ENCODE data around the gene ACTG2. TPM values are rescaled to one million over a fixed set of nuclear protein-coding genes. Genes with fewer than 3 reads are reported as not detected.

Gene ACTG2
- total and polyA plus RNA-seq, 2 donors (not counting 1 experiment from before 2014, with no cell fraction given): 4.1 to 600 TPM

- Histone ChIP-seq H4K20me1 (ENCODE audit: control insufficient read depth, extremely low read depth, insufficient read depth, low read length) (no peaks in the 10 kb centered on the region), H3K79me2 (ENCODE audit: control insufficient read depth, insufficient read depth, low read length) (no peaks in the 10 kb centered on the region), H2AFZ (ENCODE audit: low read length) (no peak overlapping the region), H3K4me3 (replicated peaks in 1 of 4; ENCODE audit: control extremely low read depth in 1 of 4, insufficient read depth in 1 of 4, low read depth in 3 of 4, low read length in 4 of 4) (no peak overlapping the region), H3K4me2 (ENCODE audit: extremely low read depth, insufficient read depth, low read length) (no peak overlapping the region), H3K36me3 (ENCODE audit: control insufficient read depth, insufficient read depth, low read length) (peaks cover 8% of the 10 kb centered on the region), H3K27ac (ENCODE audit: insufficient read depth, low read length) (no peak overlapping the region), H3K27me3 (ENCODE audit: control insufficient read depth, insufficient read depth, low read length) (no peaks in the 10 kb centered on the region), H3K9ac (ENCODE audit: insufficient read depth, low read length) (no peak overlapping the region), H3K9me3 (ENCODE audit: control insufficient read depth, insufficient read depth, low read depth, low read length) (no peaks in the 10 kb centered on the region), H3K4me1 (ENCODE audit: control insufficient read depth, extremely low read depth, insufficient read depth, low read length) (no peaks in the 10 kb centered on the region)
- TF ChIP-seq EZH2 (IDR thresholded peaks at IDR 0.05; ENCODE audit: low read length, missing control alignments): no peak
- TF ChIP-seq CTCF (conservative IDR thresholded peaks at IDR 0.05 in 1 of 2, IDR thresholded peaks at IDR 0.05 in 1 of 2; ENCODE audit: low read depth in 1 of 2, low read length in 2 of 2): no peak
- DNase-seq (ENCODE audit: low read depth in 2 of 2): no peak
Measured at GRCh38 chr2:73913414-73914054, 20.7 kb downstream of the ACTG2 start.

- TF ChIP-seq EZH2 (IDR thresholded peaks at IDR 0.05; ENCODE audit: low read length, missing control alignments): no peak
- no peak for TF ChIP-seq CTCF (conservative IDR thresholded peaks at IDR 0.05 in 1 of 2, IDR thresholded peaks at IDR 0.05 in 1 of 2; ENCODE audit: low read depth in 1 of 2, low read length in 2 of 2)
Measured at GRCh38 chr2:73914667-73915066, 21.9 kb downstream of the ACTG2 start.

GRCh38 chr2:73915437-73915993, 22.7 kb downstream of the ACTG2 start:
- Histone ChIP-seq H2AFZ (ENCODE audit: low read length) (no peak overlapping the region), H3K9ac (ENCODE audit: insufficient read depth, low read length) (no peak overlapping the region), H3K4me3 (replicated peaks in 1 of 4; ENCODE audit: control extremely low read depth in 1 of 4, insufficient read depth in 1 of 4, low read depth in 3 of 4, low read length in 4 of 4) (no peak overlapping the region), H4K20me1 (ENCODE audit: control insufficient read depth, extremely low read depth, insufficient read depth, low read length) (no peaks in the 10 kb centered on the region), H3K9me3 (ENCODE audit: control insufficient read depth, insufficient read depth, low read depth, low read length) (no peaks in the 10 kb centered on the region), H3K4me2 (ENCODE audit: extremely low read depth, insufficient read depth, low read length) (no peak overlapping the region), H3K36me3 (ENCODE audit: control insufficient read depth, insufficient read depth, low read length) (peaks cover 7% of the 10 kb centered on the region), H3K79me2 (ENCODE audit: control insufficient read depth, insufficient read depth, low read length) (no peaks in the 10 kb centered on the region), H3K27me3 (ENCODE audit: control insufficient read depth, insufficient read depth, low read length) (no peaks in the 10 kb centered on the region), H3K4me1 (ENCODE audit: control insufficient read depth, extremely low read depth, insufficient read depth, low read length) (no peaks in the 10 kb centered on the region), H3K27ac (ENCODE audit: insufficient read depth, low read length) (no peak overlapping the region)
- DNase-seq (ENCODE audit: low read depth in 2 of 2): no peak
- TF ChIP-seq CTCF (conservative IDR thresholded peaks at IDR 0.05 in 1 of 2, IDR thresholded peaks at IDR 0.05 in 1 of 2; ENCODE audit: low read depth in 1 of 2, low read length in 2 of 2) (no peak), EZH2 (IDR thresholded peaks at IDR 0.05; ENCODE audit: low read length, missing control alignments) (no peak)

More at GRCh38 chr2:73914667-73915066, 21.9 kb downstream of the ACTG2 start:
- no peaks in the 10 kb centered on the region for H3K79me2 ChIP-seq (ENCODE audit: control insufficient read depth, insufficient read depth, low read length)
- DNase-seq (ENCODE audit: low read depth in 2 of 2): no peak
- H3K4me1 ChIP-seq (ENCODE audit: control insufficient read depth, extremely low read depth, insufficient read depth, low read length): no peaks in the 10 kb centered on the region
- H2AFZ ChIP-seq (ENCODE audit: low read length): no peak overlapping the region
- no peak overlapping the region for H3K4me2 ChIP-seq (ENCODE audit: extremely low read depth, insufficient read depth, low read length)
- H3K36me3 ChIP-seq (ENCODE audit: control insufficient read depth, insufficient read depth, low read length): peaks cover 7% of the 10 kb centered on the region
- no peaks in the 10 kb centered on the region for H4K20me1 ChIP-seq (ENCODE audit: control insufficient read depth, extremely low read depth, insufficient read depth, low read length)
- H3K9ac ChIP-seq (ENCODE audit: insufficient read depth, low read length): no peak overlapping the region
- no peaks in the 10 kb centered on the region for H3K27me3 ChIP-seq (ENCODE audit: control insufficient read depth, insufficient read depth, low read length)
- H3K4me3 ChIP-seq (replicated peaks in 1 of 4; ENCODE audit: control extremely low read depth in 1 of 4, insufficient read depth in 1 of 4, low read depth in 3 of 4, low read length in 4 of 4): no peak overlapping the region
- no peaks in the 10 kb centered on the region for H3K9me3 ChIP-seq (ENCODE audit: control insufficient read depth, insufficient read depth, low read depth, low read length)
- H3K27ac ChIP-seq (ENCODE audit: insufficient read depth, low read length): no peak overlapping the region
